Panc1 (cell line): ENCODE measurements around the gene TMEM258.

Source experiments
- SIN3A ChIP-seq: IDR thresholded peaks from 2 replicates; pipeline ENCODE4 v1.6.1; 2012; ENCODE audit warnings: low read depth, mild to moderate bottlenecking, low read length, moderate library complexity, borderline replicate concordance; ENCODE audit not compliant: insufficient read depth
- TF ChIP-seq, protein P1 (sequence below): fragments of 450-650 bp; IDR thresholded peaks from 2 replicates; pipeline ENCODE4 v1.5.1; 2017; ENCODE audit warnings: mild to moderate bottlenecking

DNA sequence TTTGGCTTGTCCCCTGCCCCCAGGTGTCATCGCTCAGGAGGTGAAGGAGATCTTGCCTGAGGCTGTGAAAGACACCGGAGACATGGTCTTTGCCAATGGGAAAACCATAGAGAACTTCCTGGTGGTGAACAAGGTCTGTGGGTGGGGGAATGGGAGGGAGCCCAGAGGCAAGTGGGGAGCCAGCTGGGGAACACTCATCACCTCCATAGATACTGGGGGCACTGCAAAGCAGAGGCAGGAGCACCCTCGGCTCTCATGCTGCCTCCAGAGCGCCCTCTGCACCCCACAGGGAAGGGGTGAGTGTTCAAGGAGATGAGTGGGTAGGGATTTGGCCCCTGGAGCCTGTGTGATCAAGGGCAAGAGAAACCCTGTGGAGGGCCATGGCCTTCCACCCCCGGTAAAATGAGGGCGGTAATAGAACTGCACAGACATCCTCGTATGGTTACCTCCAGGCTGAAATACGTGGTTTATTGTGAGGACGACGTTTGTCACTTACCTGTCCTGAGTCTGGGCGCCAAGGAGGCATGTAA, 14.0 kb downstream of the TMEM258 start:
- TF ChIP-seq SIN3A, result no peak
- TF ChIP-seq, protein P1, sequence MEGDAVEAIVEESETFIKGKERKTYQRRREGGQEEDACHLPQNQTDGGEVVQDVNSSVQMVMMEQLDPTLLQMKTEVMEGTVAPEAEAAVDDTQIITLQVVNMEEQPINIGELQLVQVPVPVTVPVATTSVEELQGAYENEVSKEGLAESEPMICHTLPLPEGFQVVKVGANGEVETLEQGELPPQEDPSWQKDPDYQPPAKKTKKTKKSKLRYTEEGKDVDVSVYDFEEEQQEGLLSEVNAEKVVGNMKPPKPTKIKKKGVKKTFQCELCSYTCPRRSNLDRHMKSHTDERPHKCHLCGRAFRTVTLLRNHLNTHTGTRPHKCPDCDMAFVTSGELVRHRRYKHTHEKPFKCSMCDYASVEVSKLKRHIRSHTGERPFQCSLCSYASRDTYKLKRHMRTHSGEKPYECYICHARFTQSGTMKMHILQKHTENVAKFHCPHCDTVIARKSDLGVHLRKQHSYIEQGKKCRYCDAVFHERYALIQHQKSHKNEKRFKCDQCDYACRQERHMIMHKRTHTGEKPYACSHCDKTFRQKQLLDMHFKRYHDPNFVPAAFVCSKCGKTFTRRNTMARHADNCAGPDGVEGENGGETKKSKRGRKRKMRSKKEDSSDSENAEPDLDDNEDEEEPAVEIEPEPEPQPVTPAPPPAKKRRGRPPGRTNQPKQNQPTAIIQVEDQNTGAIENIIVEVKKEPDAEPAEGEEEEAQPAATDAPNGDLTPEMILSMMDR, result no peak
